ENCODE results near the gene ABCC2. TPM values are rescaled to one million over a fixed set of nuclear protein-coding genes. Genes with fewer than 3 reads are reported as not detected.

The ABCC2 gene
- total RNA-seq, 2 donors from 2014 or later: 0.22 to 0.40 TPM

DNA sequence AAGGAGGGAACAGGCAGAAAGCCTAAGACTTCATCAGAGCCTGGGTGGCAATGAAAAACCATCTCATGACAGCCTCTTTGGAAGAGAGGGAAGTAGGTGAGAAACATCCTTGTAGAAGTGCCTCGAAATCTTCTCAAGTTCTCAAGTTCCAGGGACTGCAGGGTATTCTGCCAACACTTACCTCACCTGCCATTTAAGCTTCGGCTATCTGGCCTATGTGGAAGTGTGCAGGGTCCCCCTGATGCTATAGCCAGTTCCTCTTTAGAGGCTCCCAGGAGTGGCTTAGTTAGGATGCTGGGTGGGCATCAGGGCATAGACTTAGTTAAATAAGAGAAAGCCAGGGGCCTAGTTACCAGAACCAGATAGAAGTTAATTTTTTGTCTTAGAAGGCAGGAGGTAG lies 27.0 kb downstream of the ABCC2 start:
- Mint-ChIP-seq H3K36me3 (ENCODE audit: low read depth) (no peaks in the 10 kb centered on the region), H3K4me1 (no peaks in the 10 kb centered on the region)
- 81% methylated on average over 2 of the region's 2 CpGs; no CpG with 5 or more reads in 1 of the 2 experiments for WGBS, 2 experiments (ENCODE audit: insufficient coverage in 1 of 2, insufficient read length in 1 of 2)

GRCh38 chr10:99809931-99810615 lies 27.6 kb downstream of the ABCC2 start:
- H3K9ac ChIP-seq (ENCODE audit: extremely low read depth, low read length, poor library complexity, severe bottlenecking): no peak overlapping the region
- Mint-ChIP-seq H3K9me3 (peaks cover 4% of the 10 kb centered on the region), H3K27me3 (ENCODE audit: insufficient read depth) (no peaks in the 10 kb centered on the region), H3K27ac (no peak overlapping the region), H3K4me1 (no peaks in the 10 kb centered on the region), H3K4me3 (no peak overlapping the region), H3K36me3 (ENCODE audit: low read depth) (no peaks in the 10 kb centered on the region)
- no peaks in the 10 kb centered on the region for H3K4me1 ChIP-seq (ENCODE audit: control insufficient read depth, insufficient read depth, low read length)
- no peak overlapping the region for H3K4me3 ChIP-seq (ENCODE audit: low read length)
- WGBS, 2 experiments (ENCODE audit: insufficient coverage in 1 of 2, insufficient read length in 1 of 2): 95 to 96% methylated on average over 5 to 7 of the region's 7 CpGs
- no peak for TF ChIP-seq CTCF (conservative IDR thresholded peaks at IDR 0.05)
- no peaks in the 10 kb centered on the region for H3K36me3 ChIP-seq (ENCODE audit: control insufficient read depth, insufficient read depth, low read length)
- H3K9me3 ChIP-seq (ENCODE audit: control insufficient read depth, low read length): peaks cover under 1% of the 10 kb centered on the region
- H3K27me3 ChIP-seq (ENCODE audit: control insufficient read depth, insufficient read depth, low read length, poor library complexity, severe bottlenecking): no peaks in the 10 kb centered on the region
- H3K27ac ChIP-seq (ENCODE audit: low read depth, low read length): no peak overlapping the region
- DNase-seq: no peak

More for the DNA sequence above, 27.0 kb downstream of the ABCC2 start:
- no peak for DNase-seq
- H3K4me3 Mint-ChIP-seq: no peak overlapping the region
- no peaks in the 10 kb centered on the region for H3K27me3 Mint-ChIP-seq (ENCODE audit: insufficient read depth)
- no peaks in the 10 kb centered on the region for H3K9me3 Mint-ChIP-seq
- H3K27ac Mint-ChIP-seq: no peak overlapping the region
- no peak for TF ChIP-seq CTCF (conservative IDR thresholded peaks at IDR 0.05)
- H3K4me1 ChIP-seq (ENCODE audit: control insufficient read depth, insufficient read depth, low read length): no peaks in the 10 kb centered on the region
- no peak overlapping the region for H3K27ac ChIP-seq (ENCODE audit: low read depth, low read length)
- no peaks in the 10 kb centered on the region for H3K9me3 ChIP-seq (ENCODE audit: control insufficient read depth, low read length)
- no peak overlapping the region for H3K4me3 ChIP-seq (ENCODE audit: low read length)
- no peak overlapping the region for H3K9ac ChIP-seq (ENCODE audit: extremely low read depth, low read length, poor library complexity, severe bottlenecking)
- H3K27me3 ChIP-seq (ENCODE audit: control insufficient read depth, insufficient read depth, low read length, poor library complexity, severe bottlenecking): no peaks in the 10 kb centered on the region
- H3K36me3 ChIP-seq (ENCODE audit: control insufficient read depth, insufficient read depth, low read length): no peaks in the 10 kb centered on the region

GRCh38 chr10:99812177-99812576 lies 29.7 kb downstream of the ABCC2 start:
- Mint-ChIP-seq H3K27ac (no peak overlapping the region), H3K4me3 (no peak overlapping the region), H3K9me3 (peaks cover 6% of the 10 kb centered on the region), H3K4me1 (no peaks in the 10 kb centered on the region), H3K36me3 (ENCODE audit: low read depth) (no peaks in the 10 kb centered on the region), H3K27me3 (ENCODE audit: insufficient read depth) (no peaks in the 10 kb centered on the region)
- H3K4me3 ChIP-seq (ENCODE audit: low read length): no peak overlapping the region
- H3K9ac ChIP-seq (ENCODE audit: extremely low read depth, low read length, poor library complexity, severe bottlenecking): no peak overlapping the region
- peaks cover 4% of the 10 kb centered on the region for H3K9me3 ChIP-seq (ENCODE audit: control insufficient read depth, low read length)
- WGBS, 2 experiments (ENCODE audit: insufficient coverage in 1 of 2, insufficient read length in 1 of 2): 100% methylated on average over 2 of the region's 2 CpGs
- no peaks in the 10 kb centered on the region for H3K27me3 ChIP-seq (ENCODE audit: control insufficient read depth, insufficient read depth, low read length, poor library complexity, severe bottlenecking)
- TF ChIP-seq CTCF (conservative IDR thresholded peaks at IDR 0.05): no peak
- no peak for DNase-seq
- no peaks in the 10 kb centered on the region for H3K36me3 ChIP-seq (ENCODE audit: control insufficient read depth, insufficient read depth, low read length)
- no peaks in the 10 kb centered on the region for H3K4me1 ChIP-seq (ENCODE audit: control insufficient read depth, insufficient read depth, low read length)
- no peak overlapping the region for H3K27ac ChIP-seq (ENCODE audit: low read depth, low read length)

Data from endodermal cell (in vitro differentiated cells).